HUES64 (cell line): ENCODE data around the gene UNC50.

ENCODE experiments used
- H3K27ac ChIP-seq: 2 replicates; pipeline ENCODE4 v1.7.0; 2013; ENCODE audit warnings: low read depth, low read length, inconsistent platforms
- H3K27me3 ChIP-seq: 2 replicates; pipeline ENCODE4 v1.6.1; 2013; ENCODE audit warnings: mild to moderate bottlenecking, low read length; ENCODE audit not compliant: insufficient read depth
- H3K36me3 ChIP-seq: 2 replicates; pipeline ENCODE4 v1.6.1; 2013; ENCODE audit warnings: mild to moderate bottlenecking, low read length; ENCODE audit not compliant: insufficient read depth
- H3K4me1 ChIP-seq: 2 replicates; pipeline ENCODE4 v1.6.1; 2013; ENCODE audit warnings: mild to moderate bottlenecking, low read length, moderate library complexity; ENCODE audit not compliant: insufficient read depth
- H3K4me3 ChIP-seq: 2 replicates; pipeline ENCODE4 v1.5.1; 2013; ENCODE audit warnings: mild to moderate bottlenecking, low read length, moderate library complexity
- H3K9ac ChIP-seq: 2 replicates; pipeline ENCODE4 v1.6.1; 2013; ENCODE audit warnings: mild to moderate bottlenecking, low read depth, low read length
- H3K9me3 ChIP-seq: 2 replicates; pipeline ENCODE4 v1.6.1; 2013; ENCODE audit warnings: low read depth, low read length; ENCODE audit not compliant: insufficient read depth
- WGBS: fragments of 150-250, 120-280 bp; methylation state at CpG from one replicate; pipeline ENCODE4 v1.1.7; 2013; ENCODE audit warnings: missing lambda C conversion rate; 5-methylcytosine and 5-hydroxymethylcytosine counted together

UNC50 gene

DNA sequence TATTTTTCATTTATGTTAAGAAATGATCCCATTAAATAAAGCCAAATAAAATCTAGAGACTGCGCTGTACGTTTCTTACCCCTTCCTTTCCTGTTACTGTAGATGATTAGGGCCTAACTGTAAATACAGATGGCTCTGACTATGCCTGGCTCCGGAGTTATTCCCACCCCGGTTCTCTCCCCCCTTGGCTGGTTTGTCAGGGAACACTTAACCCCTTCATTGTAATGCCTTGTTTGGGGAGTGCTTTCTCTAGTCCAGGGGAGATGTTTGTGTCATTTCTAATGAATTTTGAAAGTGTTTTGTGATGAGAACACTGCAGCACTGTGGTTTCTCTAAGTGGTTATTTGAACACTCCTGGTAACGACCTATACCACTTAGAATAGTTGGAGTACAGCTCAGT lies 8.8 kb downstream of the UNC50 start:
- H3K9ac ChIP-seq, result no peak overlapping the region
- no peak overlapping the region for H3K27ac ChIP-seq
- H3K9me3 ChIP-seq, result no peaks in the 10 kb centered on the region
- H3K4me3 ChIP-seq, result no peak overlapping the region
- H3K36me3 ChIP-seq, result peaks cover 68% of the 10 kb centered on the region
- WGBS, result 93% methylated on average over 5 of the region's 5 CpGs
- H3K4me1 ChIP-seq, result no peaks in the 10 kb centered on the region
- H3K27me3 ChIP-seq, result no peaks in the 10 kb centered on the region

- Histone ChIP-seq H3K9me3 (no peaks in the 10 kb centered on the region), H3K9ac (no peak overlapping the region), H3K36me3 (peaks cover 3% of the 10 kb centered on the region; the same call in 1 of the 2 replicates), H3K4me1 (no peaks in the 10 kb centered on the region), H3K4me3 (no peak overlapping the region), H3K27me3 (no peaks in the 10 kb centered on the region), H3K27ac (no peak overlapping the region)
- 88% methylated on average over 5 of the region's 5 CpGs for WGBS
Observed at GRCh38 chr2:98623657-98624056, 15.3 kb downstream of the UNC50 start.

DNA sequence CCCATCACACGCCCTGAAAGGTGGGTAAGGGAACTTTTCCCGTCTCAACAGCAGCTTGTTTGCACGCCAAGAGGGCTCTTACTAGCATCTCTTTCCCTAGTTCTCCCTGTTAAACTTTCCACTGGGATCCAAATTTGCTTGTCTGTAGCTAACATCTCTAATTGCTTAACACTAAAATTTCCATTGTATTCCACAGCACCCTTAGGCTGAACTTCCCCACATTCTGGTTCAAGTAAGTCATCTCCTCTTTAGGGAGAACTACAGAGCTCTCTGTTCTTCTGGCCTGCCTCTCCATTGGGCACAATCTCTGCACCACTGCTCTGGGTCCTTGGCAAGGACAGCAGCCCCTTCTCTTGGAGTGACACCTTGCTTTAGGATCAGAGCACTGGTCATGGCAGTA lies 24.0 kb downstream of the UNC50 start:
- Histone ChIP-seq H3K36me3 (no peaks in the 10 kb centered on the region), H3K27ac (no peak overlapping the region), H3K9ac (no peak overlapping the region), H3K9me3 (no peaks in the 10 kb centered on the region), H3K4me1 (0 out of 2 replicates have a peak, but pooled peaks cover 5% of the 10 kb centered on the region), H3K4me3 (no peak overlapping the region), H3K27me3 (no peaks in the 10 kb centered on the region)
- WGBS, result 79% methylated on average over 3 of the region's 3 CpGs

GRCh38 chr2:98634406-98635092 lies 26.2 kb downstream of the UNC50 start:
- H3K27ac ChIP-seq, result no peak overlapping the region

DNA sequence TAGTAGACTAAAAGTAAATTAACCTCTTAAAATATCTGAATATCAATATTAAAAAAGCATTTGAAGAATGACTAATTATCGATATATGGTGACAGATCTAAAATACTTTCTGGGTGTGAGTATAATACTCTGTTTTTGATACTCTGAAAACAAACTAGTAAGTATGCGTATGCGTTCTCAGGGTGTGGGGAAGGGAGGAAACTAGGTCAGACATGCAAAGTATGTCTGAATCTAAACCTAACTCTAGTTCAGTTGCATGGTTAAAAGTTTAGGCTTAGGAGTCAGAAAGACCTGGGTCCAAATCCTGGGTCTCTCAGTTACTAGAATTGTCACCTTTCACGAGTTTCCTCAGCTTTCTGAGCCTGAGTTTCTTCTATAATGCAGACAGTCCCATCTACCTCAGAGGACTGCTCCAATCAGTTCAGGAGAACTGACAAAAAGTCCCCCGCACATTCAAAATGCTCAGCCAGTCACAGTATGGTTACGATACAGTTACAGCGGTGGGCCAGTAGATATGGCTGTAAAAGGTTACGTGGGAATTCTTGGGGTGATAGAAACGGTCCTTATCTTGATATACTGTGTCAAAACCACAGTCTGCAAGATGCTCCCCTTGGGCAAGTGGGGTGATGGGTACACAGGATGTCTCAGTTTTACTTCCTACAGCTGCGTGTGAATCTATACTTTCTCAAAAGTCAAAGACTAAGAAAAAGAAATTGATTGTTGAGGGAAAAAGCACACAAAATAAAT lies 29.2 kb downstream of the UNC50 start:
- no peaks in the 10 kb centered on the region for H3K9me3 ChIP-seq
- 0 out of 2 replicates have a peak, but pooled peaks cover 5% of the 10 kb centered on the region for H3K4me1 ChIP-seq
- H3K27ac ChIP-seq, result no peak overlapping the region
- no peak overlapping the region for H3K4me3 ChIP-seq
- H3K36me3 ChIP-seq, result no peaks in the 10 kb centered on the region
- H3K9ac ChIP-seq, result no peak overlapping the region
- 93% methylated on average over 10 of the region's 10 CpGs for WGBS
- no peaks in the 10 kb centered on the region for H3K27me3 ChIP-seq

More at GRCh38 chr2:98634406-98635092, 26.2 kb downstream of the UNC50 start:
- Histone ChIP-seq H3K4me3 (no peak overlapping the region), H3K4me1 (0 out of 2 replicates have a peak, but pooled peaks cover 5% of the 10 kb centered on the region), H3K27me3 (no peaks in the 10 kb centered on the region), H3K36me3 (no peaks in the 10 kb centered on the region), H3K9me3 (no peaks in the 10 kb centered on the region), H3K9ac (no peak overlapping the region)
- WGBS, result 49% methylated on average over 9 of the region's 9 CpGs

GRCh38 chr2:98643496-98644100 lies 35.2 kb downstream of the UNC50 start:
- Histone ChIP-seq H3K4me3 (no peak overlapping the region), H3K4me1 (peaks cover 5% of the 10 kb centered on the region), H3K27me3 (no peaks in the 10 kb centered on the region), H3K27ac (no peak overlapping the region), H3K36me3 (no peaks in the 10 kb centered on the region), H3K9ac (no peak overlapping the region), H3K9me3 (no peaks in the 10 kb centered on the region)
- WGBS, result 92% methylated on average over 4 of the region's 5 CpGs

- Histone ChIP-seq H3K4me1 (peaks cover 5% of the 10 kb centered on the region), H3K9me3 (no peaks in the 10 kb centered on the region), H3K4me3 (no peak overlapping the region), H3K9ac (no peak overlapping the region), H3K36me3 (no peaks in the 10 kb centered on the region), H3K27ac (no peak overlapping the region), H3K27me3 (no peaks in the 10 kb centered on the region)
- WGBS, result 86% methylated on average over 5 of the region's 5 CpGs
Observed at GRCh38 chr2:98647636-98648035, 39.2 kb downstream of the UNC50 start.

GRCh38 chr2:98648451-98648850 lies 40.1 kb downstream of the UNC50 start:
- Histone ChIP-seq H3K4me3 (no peak overlapping the region), H3K27ac (no peak overlapping the region), H3K9ac (no peak overlapping the region), H3K27me3 (no peaks in the 10 kb centered on the region), H3K9me3 (no peaks in the 10 kb centered on the region), H3K36me3 (no peaks in the 10 kb centered on the region), H3K4me1 (peaks cover 5% of the 10 kb centered on the region)
- WGBS, result 94% methylated on average over 4 of the region's 4 CpGs

GRCh38 chr2:98649135-98649991 lies 41.0 kb downstream of the UNC50 start:
- 52% methylated on average over 4 of the region's 4 CpGs for WGBS
- no peak overlapping the region for H3K4me3 ChIP-seq
- no peak overlapping the region for H3K27ac ChIP-seq
- H3K27me3 ChIP-seq, result no peaks in the 10 kb centered on the region
- no peak overlapping the region; the same call in 1 of the 2 replicates for H3K9ac ChIP-seq
- H3K4me1 ChIP-seq, result peaks cover under 1% of the 10 kb centered on the region
- H3K36me3 ChIP-seq, result no peaks in the 10 kb centered on the region
- no peaks in the 10 kb centered on the region for H3K9me3 ChIP-seq

GRCh38 chr2:98649992-98650375 lies 41.6 kb downstream of the UNC50 start:
- WGBS, result no CpG with 5 or more reads among the region's 1 CpG
- H3K9me3 ChIP-seq, result no peaks in the 10 kb centered on the region
- no peak overlapping the region for H3K27ac ChIP-seq
- no peaks in the 10 kb centered on the region for H3K27me3 ChIP-seq
- no peak overlapping the region for H3K9ac ChIP-seq
- no peaks in the 10 kb centered on the region for H3K4me1 ChIP-seq
- no peaks in the 10 kb centered on the region for H3K36me3 ChIP-seq
- H3K4me3 ChIP-seq, result no peak overlapping the region
